H9 (cell line): ENCODE results near the gene SLC29A4. TPM values are rescaled to one million over a fixed set of nuclear protein-coding genes. Genes with fewer than 3 reads are reported as not detected.

Source experiments
- DNase-seq: peaks from one replicate; pipeline ENCODE4 v3.0.0-alpha.2; 2017
- H2AFZ ChIP-seq: one replicate; pipeline ENCODE4 v1.6.1; 2013; ENCODE audit warnings: mild to moderate bottlenecking, low read length, control low read depth, moderate library complexity
- H2AK5ac ChIP-seq: 2 replicates; pipeline ENCODE4 v1.6.1; 2013; ENCODE audit warnings: low read length, control low read depth, mixed read lengths; ENCODE audit not compliant: insufficient read length
- H2BK120ac ChIP-seq: one replicate; pipeline ENCODE4 v1.6.1; 2013; ENCODE audit warnings: low read depth, mild to moderate bottlenecking, low read length, control low read depth, inconsistent platforms; ENCODE audit not compliant: poor library complexity, severe bottlenecking
- H2BK12ac ChIP-seq: 2 replicates; pipeline ENCODE4 v1.6.1; 2013; ENCODE audit warnings: low read length, control low read depth, mixed read lengths, low read depth; ENCODE audit not compliant: insufficient read length
- H2BK15ac ChIP-seq: 2 replicates; pipeline ENCODE4 v1.6.1; 2013; ENCODE audit warnings: low read depth, low read length, control low read depth
- H2BK20ac ChIP-seq: one replicate; pipeline ENCODE4 v1.6.1; 2013; ENCODE audit warnings: low read depth, mild to moderate bottlenecking, low read length, control low read depth, inconsistent platforms; ENCODE audit not compliant: poor library complexity, severe bottlenecking
- H2BK5ac ChIP-seq: 2 replicates; pipeline ENCODE4 v1.6.1; 2013; ENCODE audit warnings: low read length, control low read depth, mixed read lengths; ENCODE audit not compliant: insufficient read length
- H3K14ac ChIP-seq: 2 replicates; pipeline ENCODE4 v1.6.1; 2013; ENCODE audit warnings: low read length, control low read depth; ENCODE audit not compliant: insufficient read depth
- H3K18ac ChIP-seq: 2 replicates; pipeline ENCODE4 v1.6.1; 2013; ENCODE audit warnings: low read depth, mild to moderate bottlenecking, mixed read lengths, low read length, control low read depth; ENCODE audit not compliant: insufficient read length
- H3K23ac ChIP-seq: 2 replicates; pipeline ENCODE4 v1.6.1; 2013; ENCODE audit warnings: low read length, control low read depth, mixed read lengths, low read depth; ENCODE audit not compliant: insufficient read length
- H3K23me2 ChIP-seq: 2 replicates; pipeline ENCODE4 v1.6.1; 2013; ENCODE audit warnings: low read depth, mild to moderate bottlenecking, mixed read lengths, low read length, control low read depth; ENCODE audit not compliant: insufficient read length, poor library complexity, severe bottlenecking
- H3K27ac ChIP-seq: 2 replicates; pipeline ENCODE4 v1.5.1; 2013; ENCODE audit warnings: low read length, control low read depth, mixed read lengths, low read depth; ENCODE audit not compliant: insufficient read length
- H3K27me3 ChIP-seq: 2 replicates; pipeline ENCODE4 v1.6.1; 2013; ENCODE audit warnings: low read length, control low read depth, inconsistent platforms; ENCODE audit not compliant: insufficient read depth
- H3K4ac ChIP-seq: 2 replicates; pipeline ENCODE4 v1.6.1; 2013; ENCODE audit warnings: low read depth, mild to moderate bottlenecking, control low read depth, inconsistent platforms, low read length, moderate library complexity
- H3K4me1 ChIP-seq: 2 replicates; pipeline ENCODE4 v1.6.1; 2013; ENCODE audit warnings: low read length, control low read depth, inconsistent platforms; ENCODE audit not compliant: insufficient read depth
- H3K4me2 ChIP-seq: 2 replicates; pipeline ENCODE4 v1.6.1; 2013; ENCODE audit warnings: low read length, control low read depth, mixed read lengths; ENCODE audit not compliant: insufficient read length, insufficient read depth
- H3K56ac ChIP-seq: 2 replicates; pipeline ENCODE4 v1.6.1; 2013; ENCODE audit warnings: low read depth, mild to moderate bottlenecking, mixed read lengths, low read length, control low read depth; ENCODE audit not compliant: insufficient read length
- H3K79me1 ChIP-seq: 2 replicates; pipeline ENCODE4 v1.6.1; 2013; ENCODE audit warnings: low read depth, mild to moderate bottlenecking, moderate library complexity, low read length, control low read depth, inconsistent platforms; ENCODE audit not compliant: insufficient read depth, poor library complexity, severe bottlenecking
- H3K79me2 ChIP-seq: 2 replicates; pipeline ENCODE4 v1.6.1; 2013; ENCODE audit warnings: low read length, control low read depth, inconsistent platforms; ENCODE audit not compliant: insufficient read depth
- H3K9ac ChIP-seq: 2 replicates; pipeline ENCODE4 v1.6.1; 2013; ENCODE audit warnings: low read length, control low read depth, mixed read lengths; ENCODE audit not compliant: insufficient read length; ENCODE audit errors: extremely low read depth
- H3K9me3 ChIP-seq: one replicate; pipeline ENCODE4 v1.6.1; 2013; ENCODE audit warnings: low read depth, low read length, inconsistent platforms; ENCODE audit not compliant: control insufficient read depth
- H3T11ph ChIP-seq: one replicate; pipeline ENCODE4 v1.6.1; 2013; ENCODE audit warnings: mild to moderate bottlenecking, low read length, control low read depth, inconsistent platforms
- H4K20me1 ChIP-seq: one replicate; pipeline ENCODE4 v1.6.1; 2013; ENCODE audit not compliant: control insufficient read depth, insufficient read length, insufficient read depth
- H4K5ac ChIP-seq: 2 replicates; pipeline ENCODE4 v1.6.1; 2013; ENCODE audit warnings: low read depth, mild to moderate bottlenecking, mixed read lengths, low read length, control low read depth; ENCODE audit not compliant: insufficient read length
- H4K8ac ChIP-seq: replicated peaks from 2 replicates; pipeline ENCODE4 v1.6.1; 2013; ENCODE audit warnings: low read length, control low read depth, mixed read lengths, low read depth; ENCODE audit not compliant: insufficient read length
- H4K91ac ChIP-seq: 2 replicates; pipeline ENCODE4 v1.6.1; 2013; ENCODE audit warnings: low read depth, mild to moderate bottlenecking, moderate library complexity, mixed read lengths, low read length, control low read depth; ENCODE audit not compliant: insufficient read length
- H3K27ac Mint-ChIP-seq, 3 experiments: 2 replicates in 2 of 3; 3 replicates in 1 of 3; pipeline ENCODE4 v1.8.0; 2020 to 2021; ENCODE audit warnings: mixed read lengths in 3 of 3, mild to moderate bottlenecking in 1 of 3, moderate library complexity in 1 of 3
- H3K27me3 Mint-ChIP-seq: 2 replicates; pipeline ENCODE4 v1.8.0; 2021; ENCODE audit warnings: low read depth, mild to moderate bottlenecking, moderate library complexity, mixed read lengths
- H3K36me3 Mint-ChIP-seq, 3 experiments: 2 replicates in 2 of 3; 3 replicates in 1 of 3; pipeline ENCODE4 v1.8.0; 2020 to 2021; ENCODE audit warnings: low read depth in 3 of 3, mixed read lengths in 3 of 3; ENCODE audit not compliant: insufficient read depth in 1 of 3
- H3K4me1 Mint-ChIP-seq, 2 experiments: 2 replicates each; pipeline ENCODE4 v1.8.0; 2020; ENCODE audit warnings: mixed read lengths in 2 of 2
- H3K4me3 Mint-ChIP-seq, 2 experiments: 2 replicates in 1 of 2; 3 replicates in 1 of 2; pipeline ENCODE4 v1.8.0; 2020 to 2021; ENCODE audit warnings: mild to moderate bottlenecking in 2 of 2, mixed read lengths in 2 of 2, moderate library complexity in 1 of 2
- H3K9me3 Mint-ChIP-seq, 2 experiments: 2 replicates in 1 of 2; 3 replicates in 1 of 2; pipeline ENCODE4 v1.8.0; 2020; ENCODE audit warnings: mild to moderate bottlenecking in 2 of 2, mixed read lengths in 2 of 2, moderate library complexity in 1 of 2
- WGBS: extraction: QIAGEN DNeasy Blood & Tissue Kit; methylation state at CpG from one replicate; pipeline ENCODE4 v1.1.7; 2013; ENCODE audit warnings: missing lambda C conversion rate, low lambda C conversion rate, mixed read lengths; ENCODE audit not compliant: insufficient read length; ENCODE audit errors: extremely low coverage; 5-methylcytosine and 5-hydroxymethylcytosine counted together
- total RNA-seq: library from RNA; stranded (reverse); gene quantifications from 2 replicates; pipeline ENCODE4 v1.2.1, GENCODE V29; 2021
- TF ChIP-seq, protein P1 (sequence below): fragments of 200-600 bp; sonication (generic); conservative IDR thresholded peaks from 3 replicates; pipeline ENCODE4 v1.8.0; 2021; ENCODE audit warnings: antibody characterized with exemption, mild to moderate bottlenecking

SLC29A4 gene
- total RNA-seq, 1 experiment from 2014 or later: 12.4 TPM

DNA sequence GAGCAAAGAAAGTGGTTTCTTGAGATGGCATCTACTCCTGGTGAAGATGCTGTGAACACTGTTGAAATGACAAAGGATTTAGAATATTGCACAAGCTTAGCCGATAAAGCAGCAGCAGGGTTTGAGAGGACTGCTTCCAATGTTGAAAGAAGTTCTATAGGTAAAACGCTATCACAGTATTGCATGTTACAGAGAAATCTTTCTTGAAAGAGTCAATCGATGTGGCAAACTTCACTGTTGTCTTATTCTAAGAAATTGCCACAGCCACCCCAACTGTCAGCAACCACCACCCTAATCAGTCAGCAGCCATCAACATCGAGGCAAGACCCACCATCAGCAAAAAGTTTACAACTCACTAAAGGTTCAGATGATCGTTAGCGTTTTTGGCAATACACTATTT, 59.9 kb downstream of the SLC29A4 start:
- Histone ChIP-seq H3K79me2 (no peaks in the 10 kb centered on the region), H3K4me2 (no peak overlapping the region), H2BK120ac (no peak overlapping the region), H2BK5ac (no peak overlapping the region), H4K8ac (no peak overlapping the region), H3K27ac (no peak overlapping the region), H3K4ac (no peak overlapping the region), H3K27me3 (no peaks in the 10 kb centered on the region), H3K56ac (no peak overlapping the region), H3K18ac (no peak overlapping the region), H3T11ph (no peak overlapping the region), H3K4me1 (no peaks in the 10 kb centered on the region), H2BK12ac (no peak overlapping the region), H2AK5ac (no peak overlapping the region), H3K79me1 (no peaks in the 10 kb centered on the region), H2BK15ac (no peak overlapping the region), H3K9ac (no peak overlapping the region), H3K9me3 (no peaks in the 10 kb centered on the region), H2BK20ac (no peak overlapping the region), H4K91ac (no peak overlapping the region), H3K23ac (no peak overlapping the region), H4K20me1 (no peaks in the 10 kb centered on the region), H2AFZ (no peak overlapping the region), H3K23me2 (no peaks in the 10 kb centered on the region), H4K5ac (no peak overlapping the region), H3K14ac (no peak overlapping the region)
- peaks cover 27 to 28% of the 10 kb centered on the region in 2 experiments for H3K9me3 Mint-ChIP-seq
- no peak overlapping the region for H3K27ac Mint-ChIP-seq
- peaks cover 8 to 34% (median 31%) of the 10 kb centered on the region in 3 experiments for H3K36me3 Mint-ChIP-seq
- TF ChIP-seq, protein P1, sequence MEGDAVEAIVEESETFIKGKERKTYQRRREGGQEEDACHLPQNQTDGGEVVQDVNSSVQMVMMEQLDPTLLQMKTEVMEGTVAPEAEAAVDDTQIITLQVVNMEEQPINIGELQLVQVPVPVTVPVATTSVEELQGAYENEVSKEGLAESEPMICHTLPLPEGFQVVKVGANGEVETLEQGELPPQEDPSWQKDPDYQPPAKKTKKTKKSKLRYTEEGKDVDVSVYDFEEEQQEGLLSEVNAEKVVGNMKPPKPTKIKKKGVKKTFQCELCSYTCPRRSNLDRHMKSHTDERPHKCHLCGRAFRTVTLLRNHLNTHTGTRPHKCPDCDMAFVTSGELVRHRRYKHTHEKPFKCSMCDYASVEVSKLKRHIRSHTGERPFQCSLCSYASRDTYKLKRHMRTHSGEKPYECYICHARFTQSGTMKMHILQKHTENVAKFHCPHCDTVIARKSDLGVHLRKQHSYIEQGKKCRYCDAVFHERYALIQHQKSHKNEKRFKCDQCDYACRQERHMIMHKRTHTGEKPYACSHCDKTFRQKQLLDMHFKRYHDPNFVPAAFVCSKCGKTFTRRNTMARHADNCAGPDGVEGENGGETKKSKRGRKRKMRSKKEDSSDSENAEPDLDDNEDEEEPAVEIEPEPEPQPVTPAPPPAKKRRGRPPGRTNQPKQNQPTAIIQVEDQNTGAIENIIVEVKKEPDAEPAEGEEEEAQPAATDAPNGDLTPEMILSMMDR: no peak
- no CpG with 5 or more reads among the region's 6 CpGs for WGBS
- peaks cover 0 to 2% of the 10 kb centered on the region in 2 experiments; a peak in 1 of 4 replicates for H3K4me1 Mint-ChIP-seq
- H3K27me3 Mint-ChIP-seq: no peaks in the 10 kb centered on the region
- DNase-seq: no peak
- H3K4me3 Mint-ChIP-seq: no peak overlapping the region
